ENCODE results near the gene UBE2Q2. TPM values are rescaled to one million over a fixed set of nuclear protein-coding genes. Genes with fewer than 3 reads are reported as not detected.

Gene UBE2Q2
- total RNA-seq, 1 donor from 2014 or later = 32.0 TPM

DNA sequence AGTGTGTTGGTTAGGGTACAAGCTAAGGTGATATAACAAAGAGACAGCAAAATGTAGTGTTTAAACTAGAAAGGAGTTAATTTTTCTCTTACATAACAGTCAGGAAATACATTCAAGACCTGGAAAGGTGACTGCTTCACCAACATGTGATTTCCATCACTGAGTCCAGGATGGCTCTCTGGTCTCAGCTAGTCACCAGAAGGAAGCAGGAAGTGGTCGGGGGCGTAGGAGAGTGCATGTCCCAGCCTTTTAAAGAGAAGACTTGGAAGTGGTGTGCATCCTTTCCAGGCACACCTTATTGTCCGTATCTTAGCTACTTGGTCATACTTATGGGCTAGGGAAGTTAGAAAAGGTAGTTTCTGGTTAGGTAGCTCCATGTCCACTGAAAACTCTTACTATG lies 11.1 kb upstream of the UBE2Q2 start:
- Mint-ChIP-seq H3K27ac (no peak overlapping the region), H3K36me3 (no peaks in the 10 kb centered on the region)
- no peak for TF ChIP-seq CTCF (IDR thresholded peaks at IDR 0.05; ENCODE audit: unreplicated experiment)

GRCh38 chr15:75834021-75834420 lies 9.2 kb upstream of the UBE2Q2 start:
- Mint-ChIP-seq H3K27ac (no peak overlapping the region), H3K9me3 (no peaks in the 10 kb centered on the region), H3K4me1 (peaks cover 12% of the 10 kb centered on the region), H3K4me3 (no peak overlapping the region), H3K27me3 (ENCODE audit: low read depth) (peaks cover 1% of the 10 kb centered on the region), H3K36me3 (no peaks in the 10 kb centered on the region)
- no peak for TF ChIP-seq CTCF (IDR thresholded peaks at IDR 0.05; ENCODE audit: unreplicated experiment)
- DNase-seq (ENCODE audit: low spot score in 2 of 2, unreplicated experiment in 2 of 2) = no peak

More for the DNA sequence above, 11.1 kb upstream of the UBE2Q2 start:
- Mint-ChIP-seq H3K4me1 (peaks cover 12% of the 10 kb centered on the region), H3K4me3 (no peak overlapping the region), H3K9me3 (no peaks in the 10 kb centered on the region), H3K27me3 (ENCODE audit: low read depth) (peaks cover 1% of the 10 kb centered on the region)
- DNase-seq (ENCODE audit: low spot score in 2 of 2, unreplicated experiment in 2 of 2) = no peak

GRCh38 chr15:75835990-75836958 lies 7.0 kb upstream of the UBE2Q2 start:
- Mint-ChIP-seq H3K9me3 (no peaks in the 10 kb centered on the region), H3K4me1 (peaks cover 12% of the 10 kb centered on the region), H3K36me3 (no peaks in the 10 kb centered on the region), H3K27me3 (ENCODE audit: low read depth) (peaks cover 2% of the 10 kb centered on the region), H3K4me3 (no peak overlapping the region), H3K27ac (no peak overlapping the region)
- no peak for DNase-seq (ENCODE audit: low spot score in 2 of 2, unreplicated experiment in 2 of 2)
- TF ChIP-seq CTCF (IDR thresholded peaks at IDR 0.05; ENCODE audit: unreplicated experiment) = no peak

GRCh38 chr15:75836959-75837334 lies 6.3 kb upstream of the UBE2Q2 start:
- Mint-ChIP-seq H3K27ac (no peak overlapping the region), H3K4me1 (peaks cover 6% of the 10 kb centered on the region), H3K27me3 (ENCODE audit: low read depth) (peaks cover 2% of the 10 kb centered on the region), H3K4me3 (no peak overlapping the region), H3K9me3 (no peaks in the 10 kb centered on the region), H3K36me3 (no peaks in the 10 kb centered on the region)
- DNase-seq (ENCODE audit: low spot score in 2 of 2, unreplicated experiment in 2 of 2) = no peak
- no peak for TF ChIP-seq CTCF (IDR thresholded peaks at IDR 0.05; ENCODE audit: unreplicated experiment)

DNA sequence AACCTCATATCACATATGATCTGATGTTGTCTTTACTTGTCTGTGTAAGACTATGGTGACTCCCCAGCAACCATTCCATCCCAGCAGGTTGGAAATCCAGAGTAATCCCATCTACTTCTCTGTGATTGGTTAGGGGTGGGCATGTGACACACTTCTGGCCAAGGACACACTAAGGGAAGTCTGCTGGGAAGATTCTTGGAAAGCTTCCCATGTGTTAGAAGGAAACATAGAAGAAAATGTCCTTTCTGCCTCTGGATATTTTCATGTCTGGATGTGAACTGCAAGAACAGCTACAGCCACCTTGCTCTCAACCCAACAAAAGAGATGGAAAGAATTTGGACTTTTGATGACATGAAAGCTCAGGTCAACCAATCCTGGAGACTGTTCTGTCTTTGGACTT lies 2.6 kb upstream of the UBE2Q2 start:
- H3K4me1 Mint-ChIP-seq = peaks cover 24% of the 10 kb centered on the region
- no peaks in the 10 kb centered on the region for H3K9me3 Mint-ChIP-seq
- no peak overlapping the region for H3K4me3 Mint-ChIP-seq
- no peaks in the 10 kb centered on the region for H3K36me3 Mint-ChIP-seq
- no peak for DNase-seq (ENCODE audit: low spot score in 2 of 2, unreplicated experiment in 2 of 2)
- H3K27ac Mint-ChIP-seq = peak overlapping the region; percentile 70
- no peak for TF ChIP-seq CTCF (IDR thresholded peaks at IDR 0.05; ENCODE audit: unreplicated experiment)
- H3K27me3 Mint-ChIP-seq (ENCODE audit: low read depth) = peaks cover 2% of the 10 kb centered on the region
